ENCODE results near the gene SLC22A13.
"Not testable (repeated sequence)": the region's sequence is repeated elsewhere in the genome, so short reads cannot be mapped to it uniquely, and the experiment has no call there.

The SLC22A13 gene

DNA sequence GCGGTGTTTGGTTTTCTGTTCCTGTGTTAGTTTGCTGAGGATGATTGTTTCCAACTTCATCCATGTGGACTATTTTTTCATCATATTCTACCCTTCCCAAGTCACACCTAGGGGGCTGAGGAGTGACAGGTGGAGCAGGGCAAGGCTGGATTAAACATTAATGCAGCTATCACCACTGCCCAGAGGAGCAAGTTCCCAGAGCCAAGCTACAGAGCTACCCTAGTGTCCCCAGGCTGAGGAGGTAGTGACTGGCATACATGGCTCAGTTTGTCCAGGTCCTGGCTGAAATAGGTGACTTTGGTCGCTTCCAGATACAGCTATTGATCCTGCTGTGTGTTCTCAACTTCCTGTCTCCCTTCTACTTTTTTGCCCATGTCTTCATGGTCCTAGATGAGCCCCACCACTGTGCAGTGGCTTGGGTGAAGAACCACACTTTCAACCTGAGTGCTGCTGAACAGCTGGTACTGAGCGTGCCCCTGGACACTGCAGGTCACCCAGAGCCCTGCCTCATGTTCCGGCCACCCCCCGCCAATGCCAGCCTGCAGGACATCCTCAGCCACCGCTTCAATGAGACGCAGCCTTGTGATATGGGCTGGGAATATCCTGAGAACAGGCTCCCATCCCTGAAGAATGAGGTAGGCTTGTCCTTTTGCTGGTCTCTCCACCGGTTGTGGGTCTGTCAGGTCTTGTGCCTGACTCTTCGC is at the start of gene SLC22A13:
Gene SLC22A13, plus strand, starts transcription at position 209 of the 704 bp plus-strand sequence. Its CDS starts 49 bp downstream, at position 258.
- no peak for DNase-seq

DNA sequence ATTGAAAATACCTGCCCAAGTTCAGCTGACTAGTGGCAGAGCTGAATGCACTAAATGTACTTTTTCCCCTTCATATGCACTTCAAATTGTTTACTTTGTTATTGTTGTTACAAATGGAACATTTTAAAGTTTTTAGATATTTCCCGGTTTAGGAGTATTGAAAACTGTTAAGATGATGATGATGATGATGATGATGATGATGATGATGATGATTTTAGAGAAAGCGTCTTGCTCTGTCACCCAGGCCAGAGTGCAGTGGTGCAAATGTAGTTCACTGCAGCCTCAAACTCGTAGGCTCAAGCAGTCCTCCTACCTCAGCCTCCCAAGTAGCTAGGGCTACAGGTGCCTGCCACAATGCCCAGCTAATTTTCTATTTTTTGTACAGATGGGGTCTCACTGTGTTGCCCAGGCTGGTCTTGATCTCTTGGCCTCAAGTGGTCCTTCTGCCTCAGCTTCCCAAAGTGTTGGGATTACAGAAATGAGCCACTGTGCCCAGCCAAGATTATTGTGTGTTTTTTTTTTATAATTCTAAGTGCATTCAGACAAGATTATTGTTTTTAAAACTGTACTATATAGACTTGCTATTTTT is 45.9 kb upstream of the SLC22A13 start:
- no peak for DNase-seq

DNA sequence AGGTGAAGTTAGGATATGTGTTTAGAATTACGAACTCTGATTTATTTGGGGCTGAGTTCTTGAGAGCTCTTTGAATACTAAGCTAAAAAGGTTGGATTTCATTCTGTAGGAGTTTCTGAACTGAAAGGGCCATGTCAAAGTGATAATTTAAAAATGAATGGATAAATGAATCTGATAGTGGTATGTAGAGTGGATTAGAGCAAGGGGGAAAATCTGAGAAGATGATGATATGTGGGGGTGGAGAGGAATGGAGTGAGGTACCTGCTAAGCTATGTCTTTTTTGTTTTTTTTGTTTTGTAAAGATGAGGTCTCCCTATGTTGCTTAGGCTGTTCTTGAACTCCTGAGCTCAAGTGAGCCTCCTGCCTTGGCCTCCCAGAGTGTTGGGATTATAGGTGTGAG is 44.6 kb upstream of the SLC22A13 start:
- DNase-seq: no peak

DNA sequence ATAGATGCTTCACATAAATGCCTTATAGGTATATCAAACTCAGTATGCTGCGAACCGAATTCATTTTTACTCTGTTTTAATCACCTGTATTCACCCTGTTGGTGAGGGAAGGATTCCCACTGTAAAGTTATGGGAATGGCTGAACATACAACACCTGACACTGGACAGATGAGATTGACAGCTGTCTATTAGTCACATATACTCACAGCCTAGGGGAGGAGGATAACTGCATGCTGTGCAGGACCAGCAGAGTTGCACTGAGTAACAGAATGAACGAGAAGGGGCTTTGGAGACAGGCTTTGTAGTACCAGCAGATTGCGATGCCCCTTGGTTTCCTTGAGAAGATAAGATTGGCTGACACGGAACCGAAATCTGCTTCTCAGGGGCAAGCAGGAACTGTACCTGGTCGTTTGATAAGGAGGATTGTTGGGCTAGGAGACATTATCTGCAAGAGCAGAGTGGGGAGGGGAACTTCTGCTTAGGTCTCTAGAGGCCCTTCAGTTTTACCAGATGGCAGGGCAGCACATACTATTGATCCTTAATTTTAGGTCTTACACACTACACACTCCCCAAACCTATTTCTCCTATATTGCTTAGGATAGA is 43.5 kb upstream of the SLC22A13 start:
- no peak for DNase-seq

DNA sequence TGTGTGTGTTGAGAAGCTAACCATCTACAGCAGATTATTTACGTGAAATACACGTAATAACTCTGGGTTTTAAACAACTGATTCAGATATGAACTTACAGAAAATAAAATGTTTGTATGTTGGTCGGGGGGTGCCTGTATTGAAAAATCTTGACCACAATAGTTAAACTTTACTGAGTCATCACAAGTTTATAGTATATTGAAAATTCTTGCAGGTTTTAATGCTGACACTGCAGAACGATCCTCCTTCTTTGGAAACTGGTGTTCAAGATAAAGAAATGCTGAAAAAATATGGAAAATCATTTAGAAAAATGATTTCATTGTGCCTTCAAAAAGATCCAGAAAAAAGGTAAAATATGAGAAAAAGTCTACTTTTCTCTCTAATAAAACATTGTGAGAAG is 41.3 kb upstream of the SLC22A13 start:
- DNase-seq: no peak

- DNase-seq: no peak
These were observed 39.3 kb upstream of the SLC22A13 start for GRCh38 chr3:38226273-38226672.

GRCh38 chr3:38227989-38228388 is 37.6 kb upstream of the SLC22A13 start:
- DNase-seq: no peak

DNA sequence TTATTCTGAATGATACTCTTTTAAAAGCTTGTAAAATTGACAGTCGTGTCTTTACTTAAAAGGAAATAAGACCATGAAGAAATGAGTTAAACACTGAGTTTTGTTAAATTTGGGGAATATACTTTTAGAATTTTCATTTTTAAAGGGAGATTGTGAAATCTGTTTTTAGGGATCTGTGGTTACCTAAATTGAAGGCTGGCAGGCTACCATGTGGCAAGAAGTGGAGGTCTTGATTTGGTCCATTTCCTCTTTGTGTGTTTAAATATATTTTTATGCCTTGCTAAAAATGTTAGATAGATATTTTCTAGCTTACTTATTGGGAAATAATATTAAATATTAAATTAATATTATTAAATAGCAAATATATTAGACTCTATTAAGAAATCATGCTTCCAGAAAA is 36.6 kb upstream of the SLC22A13 start:
- no peak for DNase-seq

DNA sequence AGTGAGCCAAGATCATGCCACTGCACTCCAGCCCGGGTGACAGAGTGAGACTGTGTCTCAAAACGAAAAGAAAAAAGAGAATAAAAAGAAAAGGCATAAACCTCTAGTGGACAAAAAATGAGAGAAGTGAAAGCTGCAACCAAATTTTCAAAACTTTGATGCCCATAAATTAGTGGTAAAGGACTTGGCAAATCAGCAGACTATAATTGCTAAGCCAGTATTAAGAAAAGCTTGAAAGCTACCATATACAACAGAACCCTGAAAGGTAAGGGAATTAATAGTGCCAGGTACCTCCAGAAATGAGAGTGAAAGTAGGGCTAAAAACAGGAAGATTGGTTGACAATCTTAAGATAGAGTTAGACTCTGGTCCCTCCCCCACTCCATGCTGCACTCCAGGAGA is 32.9 kb upstream of the SLC22A13 start:
- DNase-seq: no peak

DNA sequence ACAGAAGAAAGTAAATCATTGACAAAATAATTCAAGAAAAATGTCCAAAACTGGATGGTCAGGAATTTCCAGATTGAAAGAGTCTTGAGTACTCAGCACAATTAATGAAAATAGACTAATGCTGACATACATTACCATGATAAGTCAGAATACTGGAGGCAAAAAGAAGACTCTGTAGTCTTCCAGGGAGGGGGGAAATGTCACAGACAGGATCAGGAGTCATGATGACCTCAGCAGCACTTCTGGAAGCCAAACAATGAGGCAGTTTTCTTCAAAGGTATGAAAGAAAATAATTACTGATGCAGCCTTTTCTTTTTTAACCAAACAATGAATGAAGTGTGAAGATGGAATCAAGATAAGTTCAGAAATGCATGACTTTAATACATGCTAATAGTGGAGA is 30.1 kb upstream of the SLC22A13 start:
- no peak for DNase-seq

GRCh38 chr3:38238416-38239008 is 27.1 kb upstream of the SLC22A13 start:
- DNase-seq: no peak

- not testable (repeated sequence) for DNase-seq
These were observed 22.8 kb upstream of the SLC22A13 start for GRCh38 chr3:38242812-38243211.

- DNase-seq: no peak
These were observed 19.7 kb upstream of the SLC22A13 start for GRCh38 chr3:38245930-38246329.

DNA sequence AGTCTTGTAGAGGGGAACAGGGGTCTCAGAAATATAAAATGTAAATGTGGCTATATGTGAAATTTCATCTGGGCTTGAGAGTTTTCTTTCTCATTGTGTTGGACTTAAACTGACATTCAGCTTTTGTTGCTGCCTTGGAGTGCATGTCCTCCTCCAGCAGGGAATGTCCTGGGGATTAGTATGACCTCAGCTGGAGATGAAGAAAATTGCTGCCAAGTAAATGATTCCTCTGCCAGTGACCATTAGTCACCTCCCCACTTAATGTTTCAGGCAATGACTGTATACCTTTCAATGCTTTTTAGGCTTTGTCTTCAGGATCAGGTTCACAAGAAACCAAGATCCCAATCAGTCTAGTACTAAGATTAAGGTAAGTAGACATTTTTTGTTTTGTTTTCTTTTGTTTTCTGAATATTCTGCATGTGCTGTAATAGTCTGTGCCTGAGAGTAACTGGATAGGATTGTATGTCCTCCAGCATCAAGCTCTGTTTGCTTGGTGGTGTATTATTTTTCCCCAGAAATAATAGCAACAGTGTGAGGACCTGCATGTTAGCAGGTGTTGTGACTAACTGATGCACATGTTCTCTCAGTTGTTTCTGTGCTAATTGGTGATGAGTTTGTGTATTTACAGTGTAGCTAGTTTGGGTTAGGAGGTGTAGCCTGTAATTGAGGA is 18.1 kb upstream of the SLC22A13 start:
- DNase-seq: peak; percentile 30

DNA sequence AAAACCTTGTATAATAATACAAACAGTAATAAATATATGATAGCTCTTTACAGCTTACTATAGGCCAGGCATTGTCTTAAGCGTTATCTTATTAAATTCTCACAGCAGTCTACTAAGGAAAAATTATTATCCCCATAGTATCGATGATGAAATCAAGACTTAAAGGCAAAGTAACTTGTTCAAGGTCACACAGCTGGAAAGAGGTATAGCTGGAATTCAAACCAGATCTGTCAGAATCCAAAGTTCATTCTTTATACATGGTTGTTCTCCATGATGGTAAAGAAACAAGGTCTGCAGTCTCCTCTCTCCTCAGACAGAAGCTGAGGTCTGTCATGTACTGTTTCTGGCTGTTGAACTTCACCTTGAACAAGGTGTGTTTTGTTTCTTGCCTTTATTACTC is 15.4 kb upstream of the SLC22A13 start:
- DNase-seq: no peak

GRCh38 chr3:38251197-38251596 is 14.4 kb upstream of the SLC22A13 start:
- DNase-seq: no peak

GRCh38 chr3:38253704-38254103 is 11.9 kb upstream of the SLC22A13 start:
- DNase-seq: no peak

DNA sequence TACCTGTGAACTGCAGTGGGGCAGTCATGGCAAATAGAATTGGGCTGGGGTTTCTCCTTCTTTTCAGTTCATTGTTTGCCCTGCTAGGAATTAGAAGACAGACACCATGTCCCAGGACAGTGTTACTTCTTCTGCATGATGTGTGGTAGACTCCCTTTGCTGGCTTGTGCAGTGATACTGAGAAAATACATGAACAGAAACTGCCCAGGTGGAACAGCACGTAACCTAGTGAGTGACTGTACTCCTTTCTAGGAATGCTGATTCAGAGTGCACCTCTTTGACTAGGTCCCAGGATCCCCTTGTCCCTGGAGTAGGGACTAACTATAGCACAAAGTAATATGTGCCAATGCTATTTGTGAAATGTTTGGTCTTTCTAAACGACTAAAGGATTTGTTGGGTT is 10.7 kb upstream of the SLC22A13 start:
- no peak for DNase-seq

GRCh38 chr3:38255627-38256026 is 10.0 kb upstream of the SLC22A13 start:
- DNase-seq: no peak

DNA sequence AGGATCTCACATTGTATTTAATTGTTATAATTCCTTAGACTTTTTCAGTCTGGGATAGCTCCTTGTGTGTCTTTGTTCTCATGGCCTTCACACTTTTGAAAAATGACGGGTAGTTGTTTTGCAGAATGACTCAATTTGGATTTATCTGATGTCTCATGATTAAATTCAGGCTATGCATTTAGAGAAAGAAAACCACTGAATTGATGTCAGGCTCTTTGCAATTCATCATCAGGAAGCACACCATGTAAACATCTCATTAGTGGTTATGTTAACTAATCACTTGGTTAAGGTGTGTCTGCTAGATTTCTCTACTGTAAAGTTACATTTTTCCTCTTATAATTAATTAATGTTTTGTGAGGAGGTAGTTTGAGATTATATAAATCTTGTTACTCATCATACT is 8.0 kb upstream of the SLC22A13 start:
- DNase-seq: no peak

DNA sequence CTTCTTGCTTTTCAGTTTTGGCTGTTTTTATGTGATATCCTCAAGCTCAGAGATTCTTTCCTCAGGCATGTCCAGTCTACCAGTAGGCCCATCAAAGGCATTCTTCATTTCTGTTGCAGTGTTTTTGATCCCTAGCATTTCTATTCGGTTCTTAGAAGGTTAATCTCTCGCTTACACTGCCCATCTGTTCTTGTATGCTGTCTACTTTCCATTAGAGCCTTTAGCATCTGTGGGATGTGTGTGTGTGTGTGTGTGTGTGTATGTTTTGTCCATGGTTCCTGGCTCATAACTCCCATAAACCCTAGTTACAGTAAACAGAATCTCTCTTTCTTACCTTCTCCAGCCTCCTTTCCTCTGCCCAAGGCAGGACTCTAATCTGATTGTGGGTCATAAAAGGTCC is 5.1 kb upstream of the SLC22A13 start:
- no peak for DNase-seq

GRCh38 chr3:38264353-38264771 is 1.2 kb upstream of the SLC22A13 start:
- no peak for DNase-seq

- no peak for DNase-seq
These were observed 833 bp upstream of the SLC22A13 start for GRCh38 chr3:38264779-38265178.

DNA sequence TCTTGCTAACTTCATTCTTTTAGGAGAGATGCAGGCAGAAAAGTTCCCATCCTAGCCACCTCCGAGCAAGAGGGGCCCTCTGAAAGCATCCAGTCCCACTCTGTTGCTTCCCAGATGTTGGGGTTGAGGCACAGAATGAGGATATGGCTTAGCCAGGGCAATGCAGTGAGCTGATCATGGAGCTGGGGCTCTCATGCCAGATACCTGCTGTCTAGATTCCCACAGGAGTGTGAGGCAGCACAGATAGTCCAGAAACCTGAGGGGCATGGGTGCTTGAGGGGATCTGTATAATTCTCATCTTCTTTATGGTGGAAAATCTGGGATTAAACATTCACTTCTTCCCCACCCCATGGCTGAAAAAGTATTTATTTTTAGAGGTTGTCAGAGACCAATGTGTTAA is 1.2 kb downstream of the SLC22A13 start:
- DNase-seq: no peak
